ENCODE data around the gene CD68.

Gene CD68

GRCh38 chr17:7559320-7560171, 19.9 kb upstream of the CD68 start:
- DNase-seq: peak in 1 of 2 experiments; percentile 25

GRCh38 chr17:7560172-7561027, 19.0 kb upstream of the CD68 start:
- peak; percentile 86 to 91 for DNase-seq

- peak; percentile 88 to 92 for DNase-seq
Measured at GRCh38 chr17:7561028-7561575, 18.3 kb upstream of the CD68 start.

GRCh38 chr17:7561589-7562207, 17.7 kb upstream of the CD68 start, which contains the start of gene SENP3:
SENP3 (plus strand) TSS chr17:7561919; CDS start chr17:7563077, 1,158 bp downstream.
- DNase-seq: peak; percentile 86 to 93

- no peak for DNase-seq
Measured at GRCh38 chr17:7562208-7562605, 17.2 kb upstream of the CD68 start.

GRCh38 chr17:7563115-7563869, 16.1 kb upstream of the CD68 start:
- DNase-seq: no peak

GRCh38 chr17:7569571-7569970, 9.9 kb upstream of the CD68 start:
- no peak for DNase-seq

- DNase-seq: no peak
Measured at GRCh38 chr17:7570351-7570750, 9.1 kb upstream of the CD68 start.

- no peak for DNase-seq
Measured at GRCh38 chr17:7572338-7572587, 7.2 kb upstream of the CD68 start.

- DNase-seq: peak; percentile 100
Measured at GRCh38 chr17:7572588-7573323, 6.7 kb upstream of the CD68 start.

- peak; percentile 76 to 84 for DNase-seq
Measured at GRCh38 chr17:7573324-7574080, 5.9 kb upstream of the CD68 start.

- DNase-seq: no peak
Measured at GRCh38 chr17:7574176-7574953, 5.1 kb upstream of the CD68 start.

GRCh38 chr17:7575481-7575883, 4.0 kb upstream of the CD68 start:
- no peak for DNase-seq

- no peak for DNase-seq
Measured at GRCh38 chr17:7575959-7576358, 3.5 kb upstream of the CD68 start.

- no peak for DNase-seq
Measured at GRCh38 chr17:7576432-7576937, 3.0 kb upstream of the CD68 start.

GRCh38 chr17:7577327-7578199, 1.9 kb upstream of the CD68 start:
- DNase-seq: no peak

GRCh38 chr17:7579834-7580603, 581 bp downstream of the CD68 start:
- no peak for DNase-seq
